GM18517 (cell line): ENCODE measurements around the gene DTNBP1.
"Not testable (repeated sequence)": the region's sequence is repeated elsewhere in the genome, so short reads cannot be mapped to it uniquely, and the experiment has no call there.

Experiments used
- ATAC-seq: cut with Tn5 transposase; IDR thresholded peaks from one replicate; pipeline ENCODE4 v1.9.1; 2021; ENCODE audit warnings: mild to moderate bottlenecking, moderate library complexity; ENCODE audit not compliant: unreplicated experiment

DTNBP1 gene

DNA sequence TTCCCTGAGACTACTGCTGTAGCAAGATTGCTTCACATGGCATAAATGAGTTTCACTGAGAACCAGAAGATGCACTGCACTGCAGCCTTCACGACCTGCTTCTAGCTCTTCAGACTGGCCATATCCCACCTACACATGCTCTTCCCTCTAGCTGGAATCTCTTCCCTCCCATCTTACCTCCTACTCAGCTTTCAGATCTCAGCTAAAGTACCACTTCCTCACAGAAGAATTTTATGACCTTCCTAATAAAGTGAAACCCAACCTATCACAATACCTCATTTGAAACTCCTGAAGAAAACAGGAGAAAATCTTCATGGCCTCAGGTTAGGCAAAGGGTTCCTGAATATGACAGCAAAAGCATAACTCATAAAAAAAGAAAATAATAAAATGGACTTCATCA, 99.9 kb downstream of the DTNBP1 start:
- ATAC-seq: no peak

DNA sequence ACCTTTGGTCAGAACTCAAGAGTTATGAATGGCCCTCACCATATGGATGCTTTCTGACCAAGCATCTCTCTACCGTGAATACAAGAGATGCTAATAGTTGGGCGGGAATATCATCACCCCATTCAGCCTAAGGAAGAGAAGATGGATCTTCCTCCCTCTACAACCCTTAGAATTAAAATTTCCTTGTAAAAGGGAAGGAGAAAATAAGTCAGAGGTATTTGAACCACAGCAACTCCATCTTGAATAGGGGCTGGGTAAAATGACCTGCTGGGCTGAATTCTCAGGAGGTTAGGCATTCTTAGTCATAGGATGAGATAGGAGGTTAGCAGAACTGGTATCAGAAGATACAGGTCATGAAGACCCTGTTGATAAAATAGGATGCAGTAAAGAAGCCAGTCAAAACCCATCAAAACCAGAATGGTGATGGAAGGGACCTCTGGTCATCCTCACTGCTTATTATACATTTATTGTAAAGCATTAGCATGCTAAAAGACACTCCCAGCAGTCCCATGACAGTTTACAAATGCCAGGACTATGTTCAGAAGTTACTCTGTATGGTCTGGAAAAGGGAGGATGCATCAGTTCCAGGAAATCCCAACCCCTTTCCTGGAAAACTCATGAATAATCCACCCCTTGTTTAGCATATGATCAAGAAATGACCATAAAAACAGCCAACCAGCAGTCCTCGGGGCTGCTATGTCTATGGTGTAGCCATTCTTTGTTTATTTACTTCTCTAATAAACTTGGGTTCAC, 101.2 kb downstream of the DTNBP1 start:
- ATAC-seq: no peak

DNA sequence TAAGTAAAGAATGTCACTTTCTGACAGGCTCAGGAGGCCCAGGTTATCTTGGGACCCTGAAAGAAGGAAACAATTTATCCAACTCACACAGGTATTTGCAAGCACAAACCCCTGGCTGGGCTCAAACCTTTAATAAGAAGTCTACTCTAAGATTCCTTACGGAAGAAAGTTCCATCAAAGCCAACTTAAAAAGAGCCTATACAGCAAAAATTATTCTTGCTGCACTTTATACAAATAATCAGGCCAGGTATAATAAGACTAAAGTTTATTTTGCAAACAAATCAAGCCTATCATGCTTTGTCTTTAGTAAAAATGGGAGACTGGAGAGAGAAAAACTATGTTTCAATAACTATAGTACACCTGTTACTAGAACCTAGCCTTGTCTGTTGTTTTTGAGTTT, 102.1 kb downstream of the DTNBP1 start:
- ATAC-seq: no peak

DNA sequence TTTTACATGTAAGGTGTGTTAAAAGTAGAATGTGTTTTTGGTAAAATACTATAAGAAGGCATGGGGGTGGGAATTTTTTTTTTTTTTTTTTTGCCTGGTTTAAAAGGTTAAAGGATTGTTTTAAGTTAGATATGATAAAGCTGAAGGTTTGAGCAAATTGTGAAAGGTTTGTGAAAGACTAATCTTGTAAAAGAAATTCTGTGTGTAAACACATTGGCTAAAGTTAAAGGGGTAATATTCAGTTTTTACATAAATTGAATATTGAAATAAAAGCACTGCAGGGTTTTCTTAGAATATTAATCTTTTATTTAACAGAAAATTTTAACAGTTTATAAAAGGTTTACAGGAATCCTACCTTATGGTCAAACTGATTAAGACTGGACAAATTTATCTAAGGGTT, 105.7 kb downstream of the DTNBP1 start:
- ATAC-seq: no peak

DNA sequence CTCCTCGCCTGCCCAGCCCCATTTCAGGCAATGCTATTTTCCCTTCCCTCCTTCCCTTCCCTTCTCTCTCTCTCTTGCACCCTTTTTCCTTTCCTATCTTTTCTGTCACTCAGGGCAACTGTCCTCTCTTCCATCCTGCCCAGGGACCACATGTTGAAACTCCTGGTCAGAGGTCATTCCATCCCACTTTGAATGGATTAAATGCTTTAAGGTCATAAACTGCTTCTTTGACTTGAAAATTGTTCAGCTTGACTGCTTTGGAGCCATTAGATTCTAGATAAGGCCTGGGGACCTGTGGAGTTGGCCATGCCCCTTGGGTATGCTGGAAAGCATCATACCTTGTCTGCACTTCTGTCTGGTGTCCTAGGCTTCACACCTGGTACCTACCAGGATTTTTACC, 106.1 kb downstream of the DTNBP1 start:
- no peak for ATAC-seq

DNA sequence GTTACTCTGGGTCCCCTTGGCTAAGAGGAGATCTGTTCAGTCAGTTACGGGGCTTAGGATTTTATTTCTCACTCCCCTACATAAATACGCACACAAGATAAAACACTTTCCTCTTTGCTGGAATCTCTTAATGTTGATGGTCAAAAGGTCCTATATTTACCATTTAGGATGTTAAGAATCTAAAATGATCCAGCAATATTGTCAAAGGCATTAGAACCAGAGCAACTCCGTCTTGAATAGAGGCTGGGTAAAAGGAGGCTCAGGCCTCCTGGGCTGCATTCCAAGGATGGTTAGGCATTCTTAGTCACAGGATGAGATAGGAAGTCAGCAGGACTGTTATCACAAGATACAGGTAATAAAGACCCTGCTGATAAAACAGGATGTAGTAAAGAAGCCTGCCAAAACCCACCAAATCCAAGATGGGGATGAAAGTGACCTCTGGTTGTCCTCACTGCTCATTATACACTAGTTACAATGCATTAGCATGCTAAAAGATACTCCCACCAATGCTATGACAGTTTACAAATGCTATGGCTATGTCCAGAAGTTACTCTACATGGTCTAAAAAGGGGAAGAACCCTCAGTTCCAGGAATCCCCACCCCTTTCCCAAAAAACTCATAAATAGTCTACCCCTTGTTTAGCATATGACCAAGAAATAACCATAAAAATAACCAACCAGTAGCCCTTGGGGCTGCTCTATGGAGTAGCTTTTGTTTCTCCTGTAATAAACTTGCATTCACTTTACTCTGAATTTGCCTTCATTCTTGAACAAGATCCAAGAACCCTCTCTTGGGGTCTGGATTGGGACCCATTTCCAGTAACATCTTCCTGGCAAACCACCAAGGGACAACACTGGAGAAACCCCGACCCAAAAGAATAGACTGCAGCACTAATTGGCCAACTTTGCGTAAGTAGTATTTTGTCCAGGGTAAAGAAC, 107.5 kb downstream of the DTNBP1 start:
- ATAC-seq: no peak

DNA sequence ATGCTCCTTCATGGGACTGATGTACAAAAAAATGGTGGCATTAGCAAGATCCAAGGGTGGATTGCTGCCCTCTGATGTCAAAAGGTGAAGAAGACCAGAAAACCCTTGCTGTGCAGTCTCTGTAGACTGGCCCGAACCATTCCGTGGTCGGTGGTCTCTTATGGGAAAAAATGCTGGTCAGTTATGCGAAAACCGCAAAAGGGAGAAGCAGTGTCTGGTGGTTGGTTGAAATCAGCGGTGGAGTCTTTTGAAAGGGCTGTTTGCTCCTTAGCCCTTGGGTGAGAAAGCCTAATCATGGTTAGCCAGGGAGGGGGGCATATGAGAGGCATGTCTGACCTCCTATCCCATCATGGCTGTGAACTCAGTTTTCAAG, 108.1 kb downstream of the DTNBP1 start:
- no peak for ATAC-seq

DNA sequence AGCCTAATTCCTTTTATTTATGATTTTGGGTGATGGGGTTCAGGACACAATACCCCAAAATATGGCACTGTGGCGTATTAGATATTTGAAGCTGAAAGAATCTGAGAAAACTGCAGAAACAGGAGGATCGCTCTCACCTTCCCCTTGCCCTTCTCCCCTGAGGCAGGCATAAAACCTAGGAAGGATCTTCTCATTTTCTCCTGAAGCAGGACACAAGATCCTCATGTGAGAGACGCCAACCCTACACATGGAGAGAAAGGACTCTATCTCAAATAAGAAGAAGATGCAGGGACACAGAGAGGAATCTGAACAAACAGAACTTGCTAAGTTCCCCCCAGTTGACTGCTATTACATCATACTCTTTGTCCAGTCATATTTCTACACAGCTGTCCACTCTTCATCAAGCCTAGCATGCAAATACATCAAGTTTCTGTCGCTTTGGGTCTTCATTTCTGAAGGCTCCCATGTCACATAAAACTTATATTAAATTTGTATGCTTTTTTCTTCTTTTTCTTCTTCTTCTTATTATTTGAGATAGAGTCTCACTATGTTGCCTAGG, 109.0 kb downstream of the DTNBP1 start:
- no peak for ATAC-seq

DNA sequence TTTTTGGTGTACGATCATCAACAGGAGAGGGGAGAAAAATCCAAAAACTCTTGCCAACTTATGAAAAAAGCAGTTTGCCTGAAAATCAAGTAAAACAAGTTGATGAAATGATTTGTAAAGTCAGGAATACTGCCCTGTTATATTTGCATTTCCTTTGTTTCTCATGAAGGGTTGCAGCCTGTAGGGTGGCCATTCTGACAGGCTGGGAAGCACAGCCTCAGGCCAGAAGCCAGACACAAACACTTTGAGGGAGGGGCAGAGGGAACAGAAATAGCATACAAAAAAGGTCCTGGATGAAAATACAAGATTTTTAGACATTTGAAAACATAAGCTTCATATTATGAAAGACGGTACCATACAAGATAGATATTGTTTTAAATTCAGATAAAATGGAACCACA, 109.8 kb downstream of the DTNBP1 start:
- no peak for ATAC-seq

DNA sequence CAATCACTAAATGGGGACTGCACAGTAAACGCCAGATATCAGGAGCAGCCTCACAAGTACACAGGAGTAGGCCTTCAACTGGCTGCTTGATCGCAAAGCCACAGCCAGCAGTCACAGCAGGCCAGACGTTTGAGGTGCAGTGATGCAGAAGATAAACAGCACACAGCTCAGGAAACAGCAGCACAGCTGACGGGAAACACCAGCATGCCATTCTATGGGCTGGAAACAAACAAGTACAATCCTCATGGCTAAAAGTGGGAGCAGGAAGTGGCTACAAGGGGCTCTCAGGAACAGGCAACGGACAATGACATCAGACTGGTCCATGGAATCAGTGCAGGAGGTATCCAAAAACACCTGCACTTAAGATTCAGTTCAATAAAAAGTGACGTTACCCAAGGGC, 111.0 kb downstream of the DTNBP1 start:
- no peak for ATAC-seq

DNA sequence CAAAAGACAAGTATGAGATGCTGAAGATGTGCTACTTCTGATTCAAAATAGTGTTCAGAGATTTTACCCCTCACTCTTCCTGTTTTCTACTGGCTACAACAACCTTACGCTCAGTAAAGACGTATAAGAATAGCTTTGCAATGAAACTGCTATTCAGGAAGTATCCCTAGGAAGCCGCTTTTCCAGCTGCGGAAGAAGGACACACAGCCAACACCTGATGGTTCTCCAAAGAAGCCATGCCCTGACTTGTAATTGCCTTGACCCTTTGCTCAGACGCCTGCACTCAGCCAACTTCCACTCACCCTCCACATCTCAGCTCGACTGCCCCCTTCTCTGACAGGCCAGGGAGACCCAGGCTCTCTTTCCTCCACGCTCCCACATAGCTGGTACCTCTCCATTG, 111.6 kb downstream of the DTNBP1 start:
- ATAC-seq: no peak

DNA sequence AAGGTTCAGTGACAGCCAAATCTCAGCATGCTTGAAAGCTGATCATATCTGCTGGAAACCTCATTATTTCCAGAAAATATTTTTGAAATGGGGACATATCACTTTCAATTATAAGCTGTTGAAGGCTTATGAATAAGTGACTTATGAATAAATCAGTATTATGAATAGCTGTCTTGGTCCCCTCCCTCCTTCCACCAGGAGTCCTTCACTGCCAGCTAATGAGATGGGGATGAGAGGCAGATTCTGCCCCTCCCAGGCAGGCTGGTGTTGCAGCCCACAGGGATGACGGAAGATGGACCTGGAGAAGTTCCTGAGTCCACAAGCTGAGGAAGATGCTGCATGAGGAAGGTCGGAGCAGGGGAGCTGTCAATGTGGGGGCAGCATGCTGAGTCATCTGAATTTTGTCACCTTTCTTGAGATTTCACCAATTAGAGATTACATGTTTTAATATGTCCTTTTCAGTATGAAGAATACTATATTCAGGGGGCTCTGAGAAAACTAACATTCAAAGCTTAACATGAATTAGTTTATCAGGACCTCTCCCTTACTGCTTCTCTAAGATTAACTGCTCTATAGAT, 112.2 kb downstream of the DTNBP1 start:
- ATAC-seq: no peak

DNA sequence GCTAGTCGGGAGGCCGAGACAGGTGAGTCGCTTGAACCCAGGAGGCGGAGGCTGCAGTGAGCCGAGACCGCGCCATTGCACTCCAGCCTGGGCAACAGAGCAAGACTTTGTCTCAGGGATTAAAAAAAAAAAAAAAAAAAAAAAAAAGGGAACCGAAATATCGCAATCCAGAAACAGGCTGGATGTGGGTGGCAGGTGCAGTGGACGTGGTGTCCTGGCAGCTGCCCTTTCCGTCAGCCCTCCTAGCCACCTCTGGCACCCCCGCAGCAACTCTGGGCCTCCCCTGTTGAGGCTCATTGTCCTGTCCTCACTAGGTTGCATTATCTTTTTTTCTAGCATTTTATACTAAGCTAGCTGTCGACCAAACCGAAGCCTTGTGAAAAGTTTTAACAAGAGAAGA, 113.5 kb downstream of the DTNBP1 start:
- ATAC-seq: no peak

DNA sequence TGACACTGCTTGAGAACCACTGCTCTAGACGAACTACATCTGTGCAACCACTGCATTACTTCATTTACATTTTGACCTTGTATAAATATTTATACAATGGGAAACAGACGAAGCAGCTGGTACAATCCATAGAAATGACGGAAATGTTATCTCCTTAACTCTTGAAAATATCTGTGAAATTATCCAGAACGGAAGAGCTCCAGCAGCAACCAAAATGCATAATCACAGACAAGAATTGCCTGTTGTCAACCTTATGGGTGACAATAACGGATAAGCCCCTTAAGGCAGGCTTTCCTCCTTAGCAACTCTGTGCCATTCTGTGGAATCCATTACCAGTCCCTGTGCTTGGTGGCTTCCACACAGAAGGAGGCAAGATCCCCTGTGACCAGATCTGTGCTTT, 115.4 kb downstream of the DTNBP1 start:
- ATAC-seq: no peak

DNA sequence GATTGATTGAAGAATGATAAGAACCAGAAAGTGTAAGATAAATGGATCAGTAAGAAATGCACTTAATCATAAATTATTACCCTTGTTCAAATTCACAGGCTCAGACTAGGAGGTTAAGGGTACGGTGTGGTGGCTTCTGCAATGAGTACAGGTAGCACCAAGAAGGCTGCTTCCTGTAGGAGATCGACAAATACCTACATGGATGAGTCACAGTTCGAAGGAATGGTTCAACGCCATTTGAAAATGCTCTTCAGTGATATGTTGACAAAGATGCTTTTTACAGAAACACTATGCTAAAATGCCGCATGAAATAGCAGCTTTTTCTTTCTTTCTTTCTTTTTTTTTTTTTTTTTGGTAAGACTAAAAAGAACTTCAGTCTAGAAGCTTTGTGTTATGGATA, 116.2 kb downstream of the DTNBP1 start:
- no peak for ATAC-seq

DNA sequence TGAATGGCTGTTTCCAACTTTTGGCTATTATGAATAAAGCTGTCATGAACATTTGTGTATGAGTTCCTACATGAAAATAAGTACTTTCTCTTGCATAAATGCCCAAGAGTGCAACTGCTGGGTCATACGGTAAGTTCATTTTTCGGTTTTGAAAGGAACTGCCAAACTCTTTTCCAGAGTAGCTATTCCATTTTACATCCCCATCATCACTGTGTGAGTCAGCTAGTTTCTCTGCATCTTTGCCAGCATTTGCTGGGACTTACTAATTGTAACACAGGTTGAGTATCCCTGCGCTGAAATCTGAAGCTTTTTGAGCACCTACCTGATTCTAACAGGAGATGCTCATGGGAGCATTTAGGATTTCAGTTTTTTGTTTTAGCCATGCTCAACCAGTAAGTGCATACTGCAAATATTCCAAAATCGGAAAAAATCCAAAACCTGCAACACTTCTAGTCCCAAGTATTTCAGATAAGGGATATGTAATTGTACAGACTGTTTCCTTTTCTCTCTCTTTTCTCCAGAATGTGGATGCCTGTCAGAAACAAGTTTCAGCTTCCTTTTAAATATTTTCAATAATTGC, 118.4 kb downstream of the DTNBP1 start:
- ATAC-seq: no peak

DNA sequence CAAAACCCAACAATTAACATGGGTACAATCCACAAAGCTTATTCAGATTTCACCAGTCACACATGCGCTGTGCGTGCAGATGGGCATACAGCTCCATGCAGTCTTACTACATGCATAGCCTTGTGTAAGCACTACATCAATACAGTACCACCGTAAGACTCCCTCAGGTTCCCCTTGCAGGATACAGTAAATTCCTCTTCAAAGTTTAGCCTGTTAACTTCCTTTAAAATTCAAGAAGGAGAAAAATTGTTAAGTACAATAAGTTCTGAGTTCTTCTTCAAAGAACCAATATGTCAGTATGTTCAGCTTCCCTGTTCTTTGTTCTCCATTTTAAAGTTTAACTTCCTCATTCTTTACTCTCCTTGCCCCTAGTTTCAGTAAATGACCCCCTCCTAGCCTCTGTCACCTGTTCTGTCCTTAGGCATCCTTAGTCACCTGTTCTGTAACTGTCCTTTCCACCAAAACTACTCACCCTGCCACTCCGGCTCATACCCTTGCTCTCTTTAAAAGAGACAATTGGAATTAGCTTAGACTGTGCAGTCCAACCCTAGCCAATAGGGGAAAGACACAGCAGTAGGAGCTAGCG, 119.4 kb downstream of the DTNBP1 start:
- ATAC-seq: not testable (repeated sequence)

DNA sequence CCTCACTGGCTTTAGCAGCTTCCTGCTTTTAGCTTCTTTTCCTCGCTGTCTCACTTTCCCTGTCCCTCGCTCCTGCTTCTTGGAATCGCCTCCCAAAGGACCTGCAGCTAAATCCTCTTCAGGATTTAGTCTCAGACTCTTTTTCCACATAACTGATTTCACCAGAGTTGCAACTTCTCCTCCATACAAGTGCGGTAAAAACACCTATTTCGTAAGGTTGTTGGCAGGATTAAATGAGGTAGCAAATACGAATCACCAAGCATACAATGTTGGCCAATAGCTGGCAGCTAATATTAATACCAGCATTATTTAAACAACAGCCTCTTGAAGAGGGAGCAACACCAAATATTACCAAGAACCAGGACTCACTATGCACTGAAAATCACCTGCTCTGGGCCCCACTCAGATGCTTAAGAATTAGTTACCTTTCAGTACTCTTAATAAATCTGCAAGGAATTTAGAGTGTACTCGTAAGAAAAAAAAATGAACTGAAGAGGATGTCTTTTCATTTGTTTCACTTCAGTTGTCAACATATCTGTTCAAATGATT, 123.0 kb downstream of the DTNBP1 start:
- ATAC-seq: no peak

DNA sequence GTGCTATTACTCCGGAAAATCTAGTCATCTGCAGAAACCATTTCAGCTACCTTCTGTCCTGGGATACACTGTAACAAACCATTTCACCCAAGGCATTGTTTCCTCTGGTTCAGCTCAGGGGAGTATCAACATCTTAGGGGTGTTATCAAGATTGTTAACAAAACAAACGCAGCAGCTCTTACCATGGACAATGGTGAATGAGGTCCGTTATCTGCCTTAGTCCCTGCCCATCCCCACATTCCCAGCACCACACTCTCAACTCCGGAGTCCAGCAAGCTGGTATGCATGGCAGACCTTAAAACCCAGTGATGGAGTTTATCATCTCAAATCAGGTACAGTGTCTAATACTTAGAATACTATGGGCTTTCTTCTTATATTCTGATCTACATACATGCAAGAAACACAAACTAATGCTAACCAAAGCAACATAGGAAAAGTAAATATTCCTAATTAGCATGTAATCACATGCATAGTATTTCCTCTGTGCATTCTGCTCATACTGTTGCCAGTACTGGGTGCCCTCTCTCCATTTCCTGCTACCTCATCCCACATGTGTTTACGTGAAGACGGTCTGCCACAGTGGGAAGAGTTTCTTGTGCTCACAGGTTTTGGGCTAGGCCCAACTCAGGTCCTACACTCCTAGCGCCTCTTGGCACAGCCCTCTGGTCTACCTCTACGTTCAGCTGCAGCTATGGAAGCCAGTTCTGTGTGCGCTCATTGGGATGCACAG, 123.9 kb downstream of the DTNBP1 start:
- no peak for ATAC-seq

DNA sequence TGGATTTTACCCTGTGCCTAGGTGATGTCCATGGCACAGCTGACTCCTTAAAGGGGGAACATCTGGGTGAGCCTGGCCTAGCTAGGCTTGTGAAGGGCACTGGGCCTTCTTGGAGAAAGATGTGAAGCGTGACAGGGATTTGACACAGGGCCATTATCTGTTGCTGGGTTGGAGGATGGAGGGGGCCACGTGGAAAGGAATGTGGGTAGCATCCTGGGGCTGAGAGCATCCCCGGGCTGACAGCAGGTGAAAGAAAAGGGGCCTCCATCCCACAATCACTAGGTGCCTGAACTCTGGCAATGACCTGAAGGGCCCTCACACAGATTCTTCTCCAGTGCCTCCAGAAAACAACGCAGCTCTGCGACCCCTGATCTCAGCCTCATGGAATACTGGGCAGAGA, 124.7 kb downstream of the DTNBP1 start:
- no peak for ATAC-seq
